ENCODE measurements around the gene DMPK. TPM values are rescaled to one million over a fixed set of nuclear protein-coding genes. Genes with fewer than 3 reads are reported as not detected.

The DMPK gene
- total and polyA plus RNA-seq, 2 of the 4 experiments (the other 2 are of a cell fraction): 7.9 to 50.7 TPM

- Histone ChIP-seq H3K79me1 (ENCODE audit: low read depth in 1 of 2, low read length in 2 of 2) (peaks cover 21 to 75% of the 10 kb centered on the region in 2 experiments), H4K5ac (ENCODE audit: low read depth, low read length) (no peak overlapping the region), H3K27me3 (ENCODE audit: control insufficient read depth, insufficient read depth, low read length) (no peaks in the 10 kb centered on the region), H4K91ac (ENCODE audit: insufficient read depth, low read depth, low read length) (no peak overlapping the region), H2BK5ac (ENCODE audit: low read depth, low read length, poor library complexity, severe bottlenecking) (no peak overlapping the region), H3K23ac (ENCODE audit: low read depth, low read length) (no peak overlapping the region), H4K20me1 (ENCODE audit: insufficient read depth, low read length) (peaks cover 8% of the 10 kb centered on the region; the same call in 1 of the 2 replicates), H2AFZ (replicated peaks; ENCODE audit: low read length, poor library complexity) (no peak overlapping the region), H3K4ac (ENCODE audit: low read depth, low read length) (no peak overlapping the region), H3K4me3 (ENCODE audit: insufficient read depth, low read depth, low read length) (no peak overlapping the region), H3K4me1 (ENCODE audit: control insufficient read depth, insufficient read depth, low read length) (peaks cover 22% of the 10 kb centered on the region), H3K9me3 (ENCODE audit: control insufficient read depth, insufficient read depth, low read length) (no peaks in the 10 kb centered on the region), H2BK15ac (ENCODE audit: low read depth, low read length) (no peak overlapping the region), H2AK9ac (replicated peaks; ENCODE audit: low read depth, low read length, poor library complexity) (peak overlapping the region; percentile 49), H3K36me3 (ENCODE audit: control insufficient read depth, insufficient read depth, low read length) (peaks cover 50% of the 10 kb centered on the region), H3K14ac (replicated peaks; ENCODE audit: low read depth, low read length) (no peak overlapping the region), H2BK120ac (ENCODE audit: low read depth, low read length) (no peak overlapping the region), H2AK5ac (ENCODE audit: low read depth, low read length) (no peak overlapping the region), H3K9me1 (ENCODE audit: insufficient read depth, low read length) (peaks cover 15% of the 10 kb centered on the region), H3K27ac (ENCODE audit: insufficient read depth, low read length) (no peak overlapping the region), H3K4me2 (ENCODE audit: low read depth, low read length) (no peak overlapping the region), H3K9ac (ENCODE audit: low read depth, low read length) (no peak overlapping the region), H3K56ac (ENCODE audit: extremely low read depth, insufficient read depth, low read length) (no peak overlapping the region), H2BK20ac (ENCODE audit: low read depth, low read length) (no peak overlapping the region), H3K18ac (ENCODE audit: low read depth, low read length) (no peak overlapping the region), H4K8ac (ENCODE audit: low read depth in 2 of 2, low read length in 2 of 2) (no peak overlapping the region)
- WGBS, 2 experiments (ENCODE audit: extremely low coverage in 2 of 2, insufficient read length in 1 of 2): 95% methylated on average over 14 of the region's 21 CpGs; no CpG with 5 or more reads in 1 of the 2 experiments
- intact Hi-C loops (cut with micrococcal nuclease): no loop called here
- in situ Hi-C loops (cut with MboI; ENCODE audit: low sequenced_read_pairs): no loop called here
- ChIA-PET POLR2A (ENCODE audit: unreplicated experiment) (no interaction called here), CTCF (no interaction called here)
- DNase-seq (no peak), ATAC-seq (ENCODE audit: low read depth) (no peak)
- TF ChIP-seq MAZ (IDR thresholded peaks at IDR 0.05; ENCODE audit: borderline replicate concordance, low read depth, low read length) (no peak), ELK1 (IDR thresholded peaks at IDR 0.05; ENCODE audit: borderline replicate concordance, low read depth, low read length) (no peak), MAFK (IDR thresholded peaks at IDR 0.05; ENCODE audit: low read depth, low read length) (no peak), CHD1 (IDR thresholded peaks at IDR 0.05; ENCODE audit: low read depth, low read length) (no peak), RAD21 (IDR thresholded peaks at IDR 0.05; ENCODE audit: low read length) (no peak), SMC3 (IDR thresholded peaks at IDR 0.05; ENCODE audit: low read depth, low read length) (no peak)
- TF ChIP-seq, protein P1, sequence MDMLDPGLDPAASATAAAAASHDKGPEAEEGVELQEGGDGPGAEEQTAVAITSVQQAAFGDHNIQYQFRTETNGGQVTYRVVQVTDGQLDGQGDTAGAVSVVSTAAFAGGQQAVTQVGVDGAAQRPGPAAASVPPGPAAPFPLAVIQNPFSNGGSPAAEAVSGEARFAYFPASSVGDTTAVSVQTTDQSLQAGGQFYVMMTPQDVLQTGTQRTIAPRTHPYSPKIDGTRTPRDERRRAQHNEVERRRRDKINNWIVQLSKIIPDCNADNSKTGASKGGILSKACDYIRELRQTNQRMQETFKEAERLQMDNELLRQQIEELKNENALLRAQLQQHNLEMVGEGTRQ (IDR thresholded peaks at IDR 0.05; ENCODE audit: low read depth, low read length): no peak
- dilution Hi-C loops (cut with HindIII; ENCODE audit: low sequenced_read_pairs, unreplicated experiment): no loop called here
- BruUV-seq (replicated peaks): no TSS peak
Measured at GRCh38 chr19:45786533-45786894, 4.2 kb upstream of the DMPK start.
